BLaER1 treated with 17β-estradiol and CSF1 and Interleukin-3, amounts not matched to agents 10 nM and 100 nM (cell line): Measurements from ENCODE around the gene FPR2.

ENCODE experiments used
- H3K27ac ChIP-seq, 11 experiments: shearing (Covaris generic); formaldehyde crosslinking; 2 replicates each; pipeline ENCODE4 v1.8.1; 2022
- H3K27me3 ChIP-seq, 11 experiments: shearing (Covaris generic); formaldehyde crosslinking; 2 replicates each; pipeline ENCODE4 v1.8.1; 2022
- H3K36me3 ChIP-seq, 11 experiments: shearing (Covaris generic); formaldehyde crosslinking; 2 replicates each; pipeline ENCODE4 v1.8.1; 2022
- H3K4me1 ChIP-seq, 10 experiments: shearing (Covaris generic); formaldehyde crosslinking; 2 replicates each; pipeline ENCODE4 v1.8.1; 2022
- H3K4me2 ChIP-seq, 11 experiments: shearing (Covaris generic); formaldehyde crosslinking; 2 replicates each; pipeline ENCODE4 v1.8.1; 2022
- H3K4me3 ChIP-seq, 10 experiments: shearing (Covaris generic); formaldehyde crosslinking; 2 replicates each; pipeline ENCODE4 v1.8.1; 2022
- H3K9ac ChIP-seq, 11 experiments: shearing (Covaris generic); formaldehyde crosslinking; 2 replicates each; pipeline ENCODE4 v1.8.1; 2022
- H3K9me3 ChIP-seq, 11 experiments: shearing (Covaris generic); formaldehyde crosslinking; replicated peaks in 1 of 11; 2 replicates each; pipeline ENCODE4 v1.8.1; 2022
- H4K20me1 ChIP-seq, 11 experiments: shearing (Covaris generic); formaldehyde crosslinking; 2 replicates each; pipeline ENCODE4 v1.8.1; 2022
- Cebpa-rat ChIP-seq, 11 experiments: shearing (Covaris generic); IDR thresholded peaks; 2 replicates each; pipeline ENCODE4 v1.8.1; 2022

Gene FPR2

DNA sequence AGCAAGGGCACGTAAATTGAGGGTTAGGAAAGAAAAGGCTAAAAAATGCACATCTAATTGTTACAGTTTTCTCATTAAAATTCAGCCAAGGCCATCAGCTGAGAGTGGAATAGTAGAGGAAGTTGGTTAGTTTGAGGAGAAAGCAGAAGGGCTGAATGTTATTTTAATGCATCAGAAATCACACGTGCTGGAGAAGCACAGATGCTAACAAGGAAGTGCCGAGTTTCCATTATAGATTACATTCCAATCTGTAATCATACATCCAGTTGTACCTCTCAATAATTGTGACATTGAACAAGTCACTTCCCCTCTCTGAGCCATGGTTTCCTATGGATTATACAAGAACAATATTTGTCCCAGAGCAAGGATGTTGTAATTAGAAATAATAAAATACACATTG is 59.0 kb downstream of the FPR2 start:
- Histone ChIP-seq H3K9ac (peak overlapping the region in 3 of 11 experiments; percentile 2 to 69 (median 63); a peak in 4 of 22 replicates), H3K4me3 (no peak overlapping the region), H3K36me3 (peaks cover 0 to 21% (median 8%) of the 10 kb centered on the region in 11 experiments; a peak in 9 of 22 replicates), H3K27me3 (no peaks in the 10 kb centered on the region), H3K4me2 (peak overlapping the region; percentile 7 to 87 (median 29); a peak in 18 of 22 replicates), H3K9me3 (peaks cover 0 to 84% (median 57%) of the 10 kb centered on the region in 11 experiments; a peak in 21 of 22 replicates), H3K4me1 (peaks cover 22 to 99% (median 35%) of the 10 kb centered on the region in 10 experiments), H4K20me1 (no peaks in the 10 kb centered on the region), H3K27ac (peak overlapping the region in 5 of 11 experiments; percentile 17 to 96 (median 72); a peak in 8 of 22 replicates)
- no peak for TF ChIP-seq Cebpa-rat (IDR thresholded peaks at IDR 0.05)
